Activated CD8-positive, alpha-beta memory T cell treated with anti-CD3 and anti-CD28 coated beads for 36 hours (primary cell): ENCODE data around the gene IMPDH2. TPM values are rescaled to one million over a fixed set of nuclear protein-coding genes. Genes with fewer than 3 reads are reported as not detected.

Experiments used
- CTCF ChIA-PET: fragments of 350-600 bp; sonication (Branson Sonifier 250); formaldehyde crosslinking; loops from one replicate; lab custom pipeline; 2021; ENCODE audit warnings: antibody characterized with exemption; lab: Charles Lee
- POLR2A ChIA-PET: fragments of 350-600 bp; sonication (Branson Sonifier 250); formaldehyde crosslinking; loops from one replicate; lab custom pipeline; 2021; ENCODE audit warnings: antibody characterized with exemption; lab: Charles Lee
- total RNA-seq, 2 experiments: library from RNA; stranded (reverse); gene quantifications; one replicate each; pipeline ENCODE4 v1.2.3, GENCODE V29; 2021

The IMPDH2 gene
- 100 to 1,000 TPM; 461 to 466 TPM for total RNA-seq

- CTCF ChIA-PET: interaction anchor here (0.6 to 1.3 kb wide), 9 partner anchors 9 to 343 kb away, joined by 3 to 4 read pairs (median 3); partner anchors contain the start of genes DALRD3, NCKIPSD and WDR6
Measured at GRCh38 chr3:49028673-49029562, at the start of gene IMPDH2. Gene IMPDH2 (minus strand): TSS chr3:49029398. CDS start chr3:49029350, 48 bp downstream.

GRCh38 chr3:49076646-49077045 lies 47.4 kb upstream of the IMPDH2 start:
- ChIA-PET CTCF (no interaction called here), POLR2A (interaction anchor here (0.6 kb wide), 1 partner anchor 12 kb away, joined by 13 read pairs; no protein-coding TSS in a partner anchor)

More at GRCh38 chr3:49028673-49029562, at the start of gene IMPDH2:
- POLR2A ChIA-PET: interaction anchor here (0.6 to 2.2 kb wide), 9 partner anchors 8 to 92 kb away, joined by 3 to 15 read pairs (median 9); partner anchors contain the start of genes QRICH1, USP19 and WDR6

GRCh38 chr3:49076116-49076515 lies 46.9 kb upstream of the IMPDH2 start:
- POLR2A ChIA-PET: no interaction called here
- CTCF ChIA-PET: no interaction called here

GRCh38 chr3:49058011-49058410 lies 28.8 kb upstream of the IMPDH2 start:
- POLR2A ChIA-PET: no interaction called here
- CTCF ChIA-PET: interaction anchor here (1.2 kb wide), 1 partner anchor 1157 kb away, joined by 3 read pairs; no protein-coding TSS in a partner anchor

- ChIA-PET CTCF (no interaction called here), POLR2A (no interaction called here)
Measured at GRCh38 chr3:49057268-49057667, 28.1 kb upstream of the IMPDH2 start.

- CTCF ChIA-PET: no interaction called here
Measured at GRCh38 chr3:49054344-49054862, 25.2 kb upstream of the IMPDH2 start.

GRCh38 chr3:49053543-49053942 lies 24.3 kb upstream of the IMPDH2 start:
- ChIA-PET CTCF (no interaction called here), POLR2A (no interaction called here)

More at GRCh38 chr3:49054344-49054862, 25.2 kb upstream of the IMPDH2 start:
- POLR2A ChIA-PET: no interaction called here

GRCh38 chr3:49035281-49035680 lies 6.1 kb upstream of the IMPDH2 start:
- ChIA-PET POLR2A (no interaction called here), CTCF (interaction anchor here (1.0 kb wide), 1 partner anchor 14 kb away, joined by 3 read pairs; no protein-coding TSS in a partner anchor)

- CTCF ChIA-PET: interaction anchor here (1.0 kb wide), 1 partner anchor 14 kb away, joined by 3 read pairs; no protein-coding TSS in a partner anchor
- POLR2A ChIA-PET: interaction anchor here (0.6 kb wide), 1 partner anchor 13 kb away, joined by 3 read pairs; no protein-coding TSS in a partner anchor
Measured at GRCh38 chr3:49034650-49035049, 5.5 kb upstream of the IMPDH2 start.

- POLR2A ChIA-PET: no interaction called here
Measured at GRCh38 chr3:49032646-49033304, 3.6 kb upstream of the IMPDH2 start.

GRCh38 chr3:49030321-49030720 lies 1.1 kb upstream of the IMPDH2 start:
- ChIA-PET POLR2A (no interaction called here), CTCF (no interaction called here)

More at GRCh38 chr3:49032646-49033304, 3.6 kb upstream of the IMPDH2 start:
- CTCF ChIA-PET: no interaction called here

GRCh38 chr3:49029563-49029884 lies 326 bp upstream of the IMPDH2 start:
- ChIA-PET CTCF (interaction anchor here (0.7 to 1.3 kb wide), 7 partner anchors 9 to 344 kb away, joined by 3 to 4 read pairs (median 3); partner anchors contain the start of genes DALRD3, NCKIPSD and WDR6), POLR2A (interaction anchor here (0.6 to 2.2 kb wide), 6 partner anchors 9 to 64 kb away, joined by 3 to 14 read pairs (median 10); partner anchors contain the start of genes QRICH1 and WDR6)

GRCh38 chr3:49028298-49028672 lies 913 bp downstream of the IMPDH2 start:
- POLR2A ChIA-PET: interaction anchor here (0.6 to 2.2 kb wide), 5 partner anchors 8 to 92 kb away, joined by 3 to 15 read pairs (median 9); partner anchors contain the start of gene USP19
- CTCF ChIA-PET: interaction anchor here (0.6 kb wide), 1 partner anchor 39 kb away, joined by 3 read pairs; no protein-coding TSS in a partner anchor

GRCh38 chr3:49027634-49028033 lies 1.6 kb downstream of the IMPDH2 start:
- ChIA-PET CTCF (no interaction called here), POLR2A (interaction anchor here (2.2 kb wide), 1 partner anchor 7 kb away, joined by 14 read pairs; no protein-coding TSS in a partner anchor)

GRCh38 chr3:49026536-49026935 lies 2.7 kb downstream of the IMPDH2 start:
- CTCF ChIA-PET: interaction anchor here (1.2 kb wide), 1 partner anchor 19 kb away, joined by 4 read pairs; the partner anchor contains the start of gene WDR6
- POLR2A ChIA-PET: interaction anchor here (0.6 to 1.1 kb wide), 2 partner anchors 19 to 66 kb away, joined by 5 read pairs; partner anchors contain the start of gene WDR6

- CTCF ChIA-PET: interaction anchor here (0.8 to 1.2 kb wide), 2 partner anchors 19 to 49 kb away, joined by 4 read pairs; partner anchors contain the start of gene WDR6
Measured at GRCh38 chr3:49025793-49026520, 3.2 kb downstream of the IMPDH2 start.

GRCh38 chr3:49025005-49025792 lies 4.0 kb downstream of the IMPDH2 start:
- ChIA-PET CTCF (interaction anchor here (0.8 kb wide), 1 partner anchor 50 kb away, joined by 4 read pairs; no protein-coding TSS in a partner anchor), POLR2A (interaction anchor here (0.5 to 8.8 kb wide), 4 partner anchors 17 to 105 kb away, joined by 3 to 90 read pairs (median 4); partner anchors contain the start of gene WDR6)

More at GRCh38 chr3:49025793-49026520, 3.2 kb downstream of the IMPDH2 start:
- POLR2A ChIA-PET: interaction anchor here (0.6 to 1.1 kb wide), 3 partner anchors 19 to 65 kb away, joined by 3 to 5 read pairs (median 5); partner anchors contain the start of gene WDR6
